Heart left ventricle (tissue), 13 donors: ENCODE results near the gene NRN1L.

Source experiments
- POLR2A ChIP-seq, 2 donors: fragments of 450-650 bp; IDR thresholded peaks; one replicate each; pipeline ENCODE4 v1.6.1; 2017; ENCODE audit warnings: antibody characterized with exemption in 2 of 2, mild to moderate bottlenecking in 2 of 2, moderate library complexity in 2 of 2
- TF ChIP-seq, protein P1 (sequence below), 12 donors: fragments of 200-600 bp; sonication (generic) in 4 of 12; IDR thresholded peaks; one replicate each; pipeline versions ENCODE4 v1.5.0 to v1.8.0; 2018 to 2022; ENCODE audit warnings: antibody characterized with exemption in 12 of 12, mild to moderate bottlenecking in 5 of 12
- donor health status: ischemic (EF 13 %, LVEDD 7.1; RV severe dilation, severe dysfunction).
- donor health status: DM: no; HTN: yes; CAD: no.
- donor health status: DM: no; HTN: no; CAD: no.
- donor health status: ischemic (EF 25% LVEDD 6.9; RV normal size, moderate dysfunction).
- donor health status: ischemic (EF 25% LVEDD 5.7; RV mildly dilated, moderate dysfunction).
- donor health status: ischemic (EF 35%, LVEDD 5.7; RV mildly dilated, moderate dysfunction).
- donor health status: nonischemic (EF 11% LVEDD 7.7; RV severe dilation, severe dysfunction).
- donor health status: DM: yes; HTN: yes; CAD: no.
- donor health status: PGD.
- donor health status: ischemic (EF 29% LVEDD 5.4; RV normal size, mild dysfunction).
- donor health status: nonischemic (EF 23%, LVEDD 6.1; RV moderate dilation, normal function).

DNA sequence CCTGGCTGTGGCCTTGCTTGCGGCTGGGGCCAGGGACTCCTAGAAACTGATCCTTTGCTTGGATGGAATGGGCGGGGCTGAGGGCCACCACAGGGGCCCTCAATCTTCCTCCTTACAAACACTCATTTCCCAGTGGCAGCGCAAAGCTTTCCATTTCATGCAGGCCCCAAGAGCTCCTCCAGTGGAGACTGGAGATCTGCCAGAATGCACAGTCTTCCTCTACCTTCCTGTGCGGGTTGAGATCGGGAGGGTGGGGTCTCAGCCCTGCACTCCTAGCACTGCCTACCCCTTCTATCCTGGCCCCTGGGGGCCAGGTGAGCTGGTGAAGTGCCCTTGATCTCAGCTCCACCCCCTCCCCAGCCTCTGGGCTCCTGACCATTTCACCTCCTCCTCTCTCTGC lies 1.7 kb downstream of the NRN1L start:
- TF ChIP-seq POLR2A (IDR thresholded peaks at IDR 0.05) = no peak
- TF ChIP-seq, protein P1, sequence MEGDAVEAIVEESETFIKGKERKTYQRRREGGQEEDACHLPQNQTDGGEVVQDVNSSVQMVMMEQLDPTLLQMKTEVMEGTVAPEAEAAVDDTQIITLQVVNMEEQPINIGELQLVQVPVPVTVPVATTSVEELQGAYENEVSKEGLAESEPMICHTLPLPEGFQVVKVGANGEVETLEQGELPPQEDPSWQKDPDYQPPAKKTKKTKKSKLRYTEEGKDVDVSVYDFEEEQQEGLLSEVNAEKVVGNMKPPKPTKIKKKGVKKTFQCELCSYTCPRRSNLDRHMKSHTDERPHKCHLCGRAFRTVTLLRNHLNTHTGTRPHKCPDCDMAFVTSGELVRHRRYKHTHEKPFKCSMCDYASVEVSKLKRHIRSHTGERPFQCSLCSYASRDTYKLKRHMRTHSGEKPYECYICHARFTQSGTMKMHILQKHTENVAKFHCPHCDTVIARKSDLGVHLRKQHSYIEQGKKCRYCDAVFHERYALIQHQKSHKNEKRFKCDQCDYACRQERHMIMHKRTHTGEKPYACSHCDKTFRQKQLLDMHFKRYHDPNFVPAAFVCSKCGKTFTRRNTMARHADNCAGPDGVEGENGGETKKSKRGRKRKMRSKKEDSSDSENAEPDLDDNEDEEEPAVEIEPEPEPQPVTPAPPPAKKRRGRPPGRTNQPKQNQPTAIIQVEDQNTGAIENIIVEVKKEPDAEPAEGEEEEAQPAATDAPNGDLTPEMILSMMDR (IDR thresholded peaks at IDR 0.05) = no peak
